GM19023 (cell line): ENCODE data around the gene MCF2L.

Experiments
- ATAC-seq: cut with Tn5 transposase; IDR thresholded peaks from one replicate; pipeline ENCODE4 v1.9.1; 2021; ENCODE audit warnings: mild to moderate bottlenecking, moderate library complexity; ENCODE audit not compliant: unreplicated experiment

Gene MCF2L

GRCh38 chr13:113058988-113059850 lies 90.2 kb downstream of the MCF2L start:
- no peak for ATAC-seq

- ATAC-seq, result no peak
These were observed 90.9 kb downstream of the MCF2L start for GRCh38 chr13:113059891-113060290.

GRCh38 chr13:113060557-113061270 lies 91.7 kb downstream of the MCF2L start:
- no peak for ATAC-seq

GRCh38 chr13:113061271-113061625 lies 92.2 kb downstream of the MCF2L start:
- ATAC-seq, result no peak

GRCh38 chr13:113061796-113062425 lies 92.9 kb downstream of the MCF2L start:
- ATAC-seq, result no peak

- ATAC-seq, result no peak
These were observed 93.7 kb downstream of the MCF2L start for GRCh38 chr13:113062691-113063090.

- ATAC-seq, result no peak
These were observed 94.1 kb downstream of the MCF2L start for GRCh38 chr13:113063091-113063491.

GRCh38 chr13:113064000-113064533 lies 95.1 kb downstream of the MCF2L start:
- ATAC-seq, result no peak

GRCh38 chr13:113064534-113065405 lies 95.8 kb downstream of the MCF2L start:
- ATAC-seq, result no peak

GRCh38 chr13:113065406-113066141 lies 96.6 kb downstream of the MCF2L start:
- no peak for ATAC-seq

GRCh38 chr13:113066142-113066455 lies 97.1 kb downstream of the MCF2L start:
- no peak for ATAC-seq

- no peak for ATAC-seq
These were observed 97.7 kb downstream of the MCF2L start for GRCh38 chr13:113066746-113067145.

GRCh38 chr13:113069861-113070805 lies 101.1 kb downstream of the MCF2L start:
- ATAC-seq, result no peak

GRCh38 chr13:113070855-113071254 lies 101.8 kb downstream of the MCF2L start:
- ATAC-seq, result no peak

GRCh38 chr13:113072376-113072775 lies 103.4 kb downstream of the MCF2L start:
- ATAC-seq, result no peak

- ATAC-seq, result no peak
These were observed 104.9 kb downstream of the MCF2L start for GRCh38 chr13:113073942-113074341.

- ATAC-seq, result no peak
These were observed 105.4 kb downstream of the MCF2L start for GRCh38 chr13:113074401-113074800.

GRCh38 chr13:113074876-113075275 lies 105.9 kb downstream of the MCF2L start:
- ATAC-seq, result no peak

GRCh38 chr13:113075711-113076110 lies 106.7 kb downstream of the MCF2L start:
- no peak for ATAC-seq
